GM21390 (cell line): Measurements from ENCODE around the gene ASB2.
A peak's percentile ranks its signal among the peaks of the same experiment; 100 is the strongest.

Source experiments
- ATAC-seq: cut with Tn5 transposase; IDR thresholded peaks from one replicate; pipeline ENCODE4 v1.9.1; 2021; ENCODE audit not compliant: unreplicated experiment

ASB2 gene

GRCh38 chr14:93906341-93907329, 69.7 kb downstream of the ASB2 start:
- peak; percentile 82 for ATAC-seq

- ATAC-seq, result no peak
These were observed 70.7 kb downstream of the ASB2 start for GRCh38 chr14:93905623-93906022.

DNA sequence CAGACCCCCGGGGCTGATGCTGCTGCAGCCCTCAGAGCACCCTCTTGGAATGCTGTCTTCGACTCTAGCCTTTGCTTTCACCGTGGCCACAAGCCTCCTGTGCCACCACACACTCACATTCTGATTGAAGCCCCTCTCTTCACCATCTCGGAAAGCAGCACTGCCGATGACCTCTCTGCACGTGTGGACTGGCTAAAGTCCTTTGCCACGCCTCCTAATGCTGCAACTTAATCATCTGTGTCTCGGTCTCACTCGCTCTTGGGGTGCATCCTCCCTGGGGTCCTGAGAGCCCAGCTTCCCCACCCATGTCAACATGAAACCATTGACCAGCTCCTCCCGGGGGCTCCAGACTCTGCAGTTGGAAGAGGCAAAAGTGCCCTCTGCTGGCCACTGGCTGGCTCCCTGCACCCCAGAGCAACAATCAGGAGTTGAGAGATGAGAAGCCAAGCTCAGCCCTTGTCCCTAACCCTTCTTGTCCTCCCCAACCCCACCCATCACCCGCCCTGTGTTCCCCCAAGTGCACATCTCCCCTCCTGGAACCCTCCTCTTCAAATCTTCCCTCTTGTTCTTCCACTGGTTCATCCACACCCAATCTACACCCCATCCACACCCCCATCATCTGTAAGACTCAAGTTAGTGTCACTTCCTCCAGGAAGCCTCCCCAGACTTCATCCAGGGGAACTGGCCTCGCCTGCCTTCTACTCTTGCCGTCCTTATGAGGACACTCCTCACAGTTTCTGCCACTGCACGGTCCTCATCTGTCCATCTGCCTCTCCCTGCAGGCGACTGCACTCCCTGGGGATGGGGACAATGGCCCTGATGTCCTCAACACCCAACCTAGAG, 72.8 kb downstream of the ASB2 start:
- no peak for ATAC-seq

DNA sequence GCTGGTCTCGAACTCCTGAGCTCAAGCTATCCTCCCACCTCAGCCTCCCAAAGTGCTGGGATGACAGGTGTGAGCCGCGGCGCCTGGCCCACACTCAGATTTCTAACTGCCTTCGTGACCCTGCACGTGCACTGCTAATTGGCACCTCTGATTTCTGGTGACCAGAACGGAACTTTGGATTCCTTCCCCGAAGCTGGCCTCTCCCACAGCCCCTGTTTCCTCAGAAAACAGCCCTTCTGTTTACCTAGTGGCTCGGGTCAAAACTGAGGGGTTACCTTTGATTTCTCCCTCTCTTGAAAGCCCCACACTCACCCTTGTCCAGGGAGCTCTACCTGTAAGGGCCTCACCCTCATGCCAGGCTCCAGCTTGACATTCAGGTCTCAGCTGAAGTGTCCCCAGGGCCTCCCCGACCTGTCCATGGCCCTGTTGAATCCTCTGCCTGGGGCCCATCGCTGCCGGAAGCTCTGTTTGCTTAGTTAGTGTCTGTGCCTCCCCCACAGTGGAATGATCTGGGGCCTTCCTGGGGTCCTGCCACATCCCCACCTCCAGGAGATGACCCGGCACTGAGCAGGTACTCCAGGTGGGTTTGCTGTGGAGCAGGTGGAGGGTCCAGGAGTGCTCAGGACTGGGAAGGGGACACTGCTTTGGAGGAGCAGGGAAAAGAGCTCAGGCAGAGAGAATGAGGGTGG, 73.6 kb downstream of the ASB2 start:
- no peak for ATAC-seq

DNA sequence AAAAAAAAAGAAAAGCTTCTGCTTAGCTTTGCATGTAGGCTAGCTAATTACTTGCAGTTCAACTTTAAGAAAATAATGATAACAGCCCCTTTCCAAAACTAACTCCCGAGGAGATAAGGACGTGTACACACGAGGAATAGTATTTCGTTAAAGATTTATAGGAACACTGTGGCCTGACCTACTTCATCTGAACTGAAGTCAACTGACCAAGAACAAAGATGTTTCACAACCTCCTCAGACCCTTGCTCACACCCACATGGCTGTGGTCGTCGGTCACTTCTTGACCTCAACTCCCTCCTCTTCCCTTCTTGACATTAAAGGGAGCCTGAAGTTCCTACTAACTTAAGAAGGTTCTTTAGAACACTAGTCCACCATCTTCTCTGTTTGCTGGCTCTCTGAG, 74.6 kb downstream of the ASB2 start:
- no peak for ATAC-seq

DNA sequence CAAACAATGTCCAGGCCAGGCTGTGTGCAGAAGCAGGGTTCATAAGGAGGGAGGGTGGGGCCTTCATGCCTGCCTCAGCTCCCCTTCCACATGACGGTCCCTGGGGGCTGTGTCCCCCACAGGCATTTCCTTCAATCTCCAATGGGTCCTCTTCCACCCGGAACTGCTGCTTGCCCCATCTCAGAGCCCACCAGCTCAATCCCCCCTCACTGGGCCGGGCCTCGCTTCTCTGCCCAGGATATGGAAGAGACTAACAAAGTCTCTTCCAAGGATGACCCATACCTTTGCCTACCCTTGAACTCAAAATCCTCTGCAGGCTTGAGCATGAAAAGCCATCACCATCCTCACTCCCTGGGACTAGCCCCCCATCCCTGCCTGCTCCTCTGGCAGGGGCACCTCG, 77.6 kb downstream of the ASB2 start:
- no peak for ATAC-seq

GRCh38 chr14:93898081-93898611, 78.2 kb downstream of the ASB2 start:
- no peak for ATAC-seq

- ATAC-seq, result no peak
These were observed 78.9 kb downstream of the ASB2 start for GRCh38 chr14:93897476-93897845.

GRCh38 chr14:93895023-93895604, 81.3 kb downstream of the ASB2 start:
- ATAC-seq, result no peak

- ATAC-seq, result no peak
These were observed 82.6 kb downstream of the ASB2 start for GRCh38 chr14:93893661-93894261.

DNA sequence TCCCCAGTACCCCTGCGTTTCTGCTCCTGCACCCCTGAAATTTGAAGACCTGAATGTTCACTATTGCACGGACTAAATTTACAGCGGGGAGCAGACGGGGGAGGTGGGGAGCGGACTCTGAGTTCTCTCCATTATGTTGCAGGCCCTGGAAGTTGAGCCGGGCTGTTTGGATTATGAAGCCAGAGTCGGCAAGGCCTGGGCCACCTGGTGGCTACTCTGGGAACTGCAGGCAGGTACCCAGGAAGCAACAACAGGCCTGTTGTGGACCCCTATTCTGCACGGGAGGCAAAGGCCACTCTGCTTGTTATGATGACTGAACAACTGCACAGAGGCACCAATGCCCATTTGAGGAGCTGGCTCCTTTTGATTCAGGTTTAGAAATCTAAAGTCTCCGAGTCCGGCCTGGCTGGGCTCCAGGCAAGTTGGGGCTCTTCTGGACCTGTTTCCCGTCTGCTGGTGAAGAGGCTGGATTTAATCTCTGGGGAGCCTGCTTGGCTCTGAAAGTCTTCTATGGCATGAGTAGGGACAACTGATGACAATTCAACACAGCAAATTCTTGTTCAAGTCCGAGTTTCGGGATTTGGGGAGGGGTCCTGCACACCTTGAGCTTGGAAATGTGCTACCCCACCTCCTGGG, 83.3 kb downstream of the ASB2 start:
- ATAC-seq, result no peak

- no peak for ATAC-seq
These were observed 83.9 kb downstream of the ASB2 start for GRCh38 chr14:93892505-93892839.

DNA sequence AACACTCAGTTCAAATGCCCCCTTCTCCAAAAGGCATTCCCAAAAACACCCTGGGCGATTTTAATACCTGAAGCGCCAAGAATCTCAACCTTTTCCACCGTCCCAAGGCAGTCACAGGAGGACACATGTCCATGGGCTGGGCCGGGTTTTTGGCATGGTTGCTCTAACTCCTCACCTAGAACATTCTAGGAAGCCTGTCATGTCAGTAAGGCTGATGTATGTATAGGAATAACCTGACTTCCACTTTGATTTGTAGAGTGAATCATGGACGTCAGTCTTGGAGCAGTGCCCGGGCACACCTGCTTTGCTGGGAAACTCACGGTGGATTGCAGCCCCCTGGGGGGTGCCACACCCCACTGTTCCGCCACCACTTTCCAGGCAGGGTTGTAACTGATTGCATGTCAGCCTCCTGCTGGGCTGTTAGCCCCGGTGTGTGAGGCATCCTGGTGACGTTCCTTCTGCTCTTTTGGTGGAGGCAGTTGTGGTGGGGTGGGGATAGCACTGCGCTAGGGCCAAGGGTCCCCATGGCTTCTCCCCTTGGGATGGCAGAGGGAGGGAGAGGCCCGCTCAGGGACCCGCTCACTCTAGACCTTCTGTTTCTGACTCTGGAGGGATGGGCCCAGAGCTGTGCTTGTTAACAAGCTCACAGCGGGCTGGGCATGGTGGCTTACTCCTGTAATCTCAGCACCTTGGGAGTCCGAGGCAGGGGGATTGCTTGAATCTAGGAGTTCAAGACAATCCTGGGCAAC, 84.4 kb downstream of the ASB2 start:
- no peak for ATAC-seq

- no peak for ATAC-seq
These were observed 86.5 kb downstream of the ASB2 start for GRCh38 chr14:93889739-93890483.

- ATAC-seq, result no peak
These were observed 87.4 kb downstream of the ASB2 start for GRCh38 chr14:93888995-93889394.

- no peak for ATAC-seq
These were observed 91.4 kb downstream of the ASB2 start for GRCh38 chr14:93884950-93885349.
